ENCODE results near the gene FBXO36.

DNA sequence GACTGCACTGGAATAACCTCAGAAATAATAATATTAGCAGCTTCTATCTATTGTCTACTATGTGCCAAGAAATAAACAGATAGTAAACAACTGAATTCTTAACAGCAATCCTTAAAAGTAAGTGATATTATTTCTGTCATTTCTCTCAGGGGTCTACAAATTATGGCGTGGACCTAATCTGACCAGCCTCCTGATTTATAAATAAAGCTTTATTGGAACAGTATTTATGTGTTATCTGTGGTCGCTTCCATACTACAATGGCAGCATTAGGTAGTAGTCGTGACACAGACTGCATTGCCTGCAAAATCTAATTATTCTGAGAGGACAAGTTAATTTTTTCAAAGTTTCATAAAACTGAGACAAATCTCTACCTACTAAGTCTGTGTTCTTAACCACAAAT lies 97.4 kb downstream of the FBXO36 start:
- TF ChIP-seq, protein P1, sequence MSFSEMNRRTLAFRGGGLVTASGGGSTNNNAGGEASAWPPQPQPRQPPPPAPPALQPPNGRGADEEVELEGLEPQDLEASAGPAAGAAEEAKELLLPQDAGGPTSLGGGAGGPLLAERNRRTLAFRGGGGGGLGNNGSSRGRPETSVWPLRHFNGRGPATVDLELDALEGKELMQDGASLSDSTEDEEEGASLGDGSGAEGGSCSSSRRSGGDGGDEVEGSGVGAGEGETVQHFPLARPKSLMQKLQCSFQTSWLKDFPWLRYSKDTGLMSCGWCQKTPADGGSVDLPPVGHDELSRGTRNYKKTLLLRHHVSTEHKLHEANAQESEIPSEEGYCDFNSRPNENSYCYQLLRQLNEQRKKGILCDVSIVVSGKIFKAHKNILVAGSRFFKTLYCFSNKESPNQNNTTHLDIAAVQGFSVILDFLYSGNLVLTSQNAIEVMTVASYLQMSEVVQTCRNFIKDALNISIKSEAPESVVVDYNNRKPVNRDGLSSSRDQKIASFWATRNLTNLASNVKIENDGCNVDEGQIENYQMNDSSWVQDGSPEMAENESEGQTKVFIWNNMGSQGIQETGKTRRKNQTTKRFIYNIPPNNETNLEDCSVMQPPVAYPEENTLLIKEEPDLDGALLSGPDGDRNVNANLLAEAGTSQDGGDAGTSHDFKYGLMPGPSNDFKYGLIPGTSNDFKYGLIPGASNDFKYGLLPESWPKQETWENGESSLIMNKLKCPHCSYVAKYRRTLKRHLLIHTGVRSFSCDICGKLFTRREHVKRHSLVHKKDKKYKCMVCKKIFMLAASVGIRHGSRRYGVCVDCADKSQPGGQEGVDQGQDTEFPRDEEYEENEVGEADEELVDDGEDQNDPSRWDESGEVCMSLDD (CRISPR knock-in tag; IDR thresholded peaks at IDR 0.05; ENCODE audit: borderline replicate concordance): no peak
- TF ChIP-seq ZNF501 (CRISPR knock-in tag; IDR thresholded peaks at IDR 0.05) (no peak), ARNT (IDR thresholded peaks at IDR 0.05) (no peak), NFE2L1 (CRISPR knock-in tag; IDR thresholded peaks at IDR 0.05; ENCODE audit: borderline replicate concordance) (no peak), NFYB (CRISPR knock-in tag; IDR thresholded peaks at IDR 0.05) (no peak), TAF1 (CRISPR knock-in tag; IDR thresholded peaks at IDR 0.05) (no peak), NR2C2 (CRISPR knock-in tag; IDR thresholded peaks at IDR 0.05; ENCODE audit: borderline replicate concordance) (no peak), MXI1 (IDR thresholded peaks at IDR 0.05; ENCODE audit: borderline replicate concordance, low read depth, low read length) (no peak), CHD2 (IDR thresholded peaks at IDR 0.05; ENCODE audit: low read depth, low read length) (no peak), TAF15 (IDR thresholded peaks at IDR 0.05; ENCODE audit: low read depth, low read length, poor library complexity, severe bottlenecking) (no peak), RELA (CRISPR knock-in tag; IDR thresholded peaks at IDR 0.05) (no peak), SUZ12 (IDR thresholded peaks at IDR 0.05; ENCODE audit: low read depth, low read length) (no peak), ZNF3 (CRISPR knock-in tag; IDR thresholded peaks at IDR 0.05) (no peak)

Data from HepG2 (cell line).